Ishikawa (cell line): Measurements from ENCODE around the gene DHX35.

ENCODE experiments used
- CEBPB ChIP-seq: IDR thresholded peaks from 2 replicates; pipeline ENCODE4 v1.6.1; 2012
- CREB1 ChIP-seq: IDR thresholded peaks from 2 replicates; pipeline ENCODE4 v1.6.1; 2012; ENCODE audit warnings: low read depth
- EGR1 ChIP-seq: IDR thresholded peaks from 2 replicates; pipeline ENCODE4 v1.6.1; 2012
- EP300 ChIP-seq: IDR thresholded peaks from 2 replicates; pipeline ENCODE4 v1.6.1; 2012; ENCODE audit warnings: borderline replicate concordance
- FOXM1 ChIP-seq: IDR thresholded peaks from 2 replicates; pipeline ENCODE4 v1.6.1; 2012; ENCODE audit warnings: low read depth, borderline replicate concordance
- NFIC ChIP-seq: IDR thresholded peaks from 2 replicates; pipeline ENCODE4 v1.6.1; 2012
- RAD21 ChIP-seq: IDR thresholded peaks from 2 replicates; pipeline ENCODE4 v1.6.1; 2012; ENCODE audit warnings: low read depth
- TAF1 ChIP-seq: IDR thresholded peaks from 2 replicates; pipeline ENCODE4 v1.6.1; 2012; ENCODE audit warnings: low read depth, mild to moderate bottlenecking
- TCF12 ChIP-seq: IDR thresholded peaks from 2 replicates; pipeline ENCODE4 v1.6.1; 2012; ENCODE audit warnings: low read depth
- TEAD4 ChIP-seq: IDR thresholded peaks from 2 replicates; pipeline ENCODE4 v1.6.1; 2012
- YY1 ChIP-seq: IDR thresholded peaks from 2 replicates; pipeline ENCODE4 v1.6.1; 2012; ENCODE audit warnings: low read depth
- ZBTB7A ChIP-seq: IDR thresholded peaks from 2 replicates; pipeline ENCODE4 v1.6.1; 2012; ENCODE audit warnings: low read depth
- TF ChIP-seq, protein P1 (sequence below): IDR thresholded peaks from 2 replicates; pipeline ENCODE4 v1.6.1; 2012
- TF ChIP-seq, protein P2 (sequence below): IDR thresholded peaks from 2 replicates; pipeline ENCODE4 v1.6.1; 2012; ENCODE audit warnings: low read depth, mild to moderate bottlenecking
- TF ChIP-seq, protein P3 (sequence below): IDR thresholded peaks from 2 replicates; pipeline ENCODE4 v1.6.1; 2012

The DHX35 gene

DNA sequence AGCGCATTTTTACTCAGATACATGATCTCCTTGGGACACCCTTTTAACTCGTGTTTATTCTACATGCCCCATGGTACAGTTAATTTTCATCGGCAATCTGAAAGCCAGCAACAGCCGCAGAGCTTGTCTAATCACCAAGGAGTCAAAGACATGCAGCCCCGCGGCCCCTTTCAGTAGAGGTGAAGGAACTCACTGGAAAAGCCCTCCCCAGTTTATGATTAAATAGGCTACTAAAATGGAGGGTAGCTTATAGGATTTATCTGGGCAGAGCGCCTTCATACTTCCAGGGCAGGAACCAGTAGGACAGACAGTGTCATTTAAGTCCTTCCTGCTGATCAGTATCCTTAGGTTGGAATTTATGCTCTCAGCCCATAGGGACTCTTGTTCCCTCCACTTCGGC, 83.5 kb downstream of the DHX35 start:
- TF ChIP-seq CREB1 (no peak), YY1 (no peak), ZBTB7A (no peak), FOXM1 (no peak), TAF1 (no peak), NFIC (no peak)
- TF ChIP-seq, protein P1, sequence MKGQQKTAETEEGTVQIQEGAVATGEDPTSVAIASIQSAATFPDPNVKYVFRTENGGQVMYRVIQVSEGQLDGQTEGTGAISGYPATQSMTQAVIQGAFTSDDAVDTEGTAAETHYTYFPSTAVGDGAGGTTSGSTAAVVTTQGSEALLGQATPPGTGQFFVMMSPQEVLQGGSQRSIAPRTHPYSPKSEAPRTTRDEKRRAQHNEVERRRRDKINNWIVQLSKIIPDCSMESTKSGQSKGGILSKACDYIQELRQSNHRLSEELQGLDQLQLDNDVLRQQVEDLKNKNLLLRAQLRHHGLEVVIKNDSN: no peak
- TF ChIP-seq, protein P2, sequence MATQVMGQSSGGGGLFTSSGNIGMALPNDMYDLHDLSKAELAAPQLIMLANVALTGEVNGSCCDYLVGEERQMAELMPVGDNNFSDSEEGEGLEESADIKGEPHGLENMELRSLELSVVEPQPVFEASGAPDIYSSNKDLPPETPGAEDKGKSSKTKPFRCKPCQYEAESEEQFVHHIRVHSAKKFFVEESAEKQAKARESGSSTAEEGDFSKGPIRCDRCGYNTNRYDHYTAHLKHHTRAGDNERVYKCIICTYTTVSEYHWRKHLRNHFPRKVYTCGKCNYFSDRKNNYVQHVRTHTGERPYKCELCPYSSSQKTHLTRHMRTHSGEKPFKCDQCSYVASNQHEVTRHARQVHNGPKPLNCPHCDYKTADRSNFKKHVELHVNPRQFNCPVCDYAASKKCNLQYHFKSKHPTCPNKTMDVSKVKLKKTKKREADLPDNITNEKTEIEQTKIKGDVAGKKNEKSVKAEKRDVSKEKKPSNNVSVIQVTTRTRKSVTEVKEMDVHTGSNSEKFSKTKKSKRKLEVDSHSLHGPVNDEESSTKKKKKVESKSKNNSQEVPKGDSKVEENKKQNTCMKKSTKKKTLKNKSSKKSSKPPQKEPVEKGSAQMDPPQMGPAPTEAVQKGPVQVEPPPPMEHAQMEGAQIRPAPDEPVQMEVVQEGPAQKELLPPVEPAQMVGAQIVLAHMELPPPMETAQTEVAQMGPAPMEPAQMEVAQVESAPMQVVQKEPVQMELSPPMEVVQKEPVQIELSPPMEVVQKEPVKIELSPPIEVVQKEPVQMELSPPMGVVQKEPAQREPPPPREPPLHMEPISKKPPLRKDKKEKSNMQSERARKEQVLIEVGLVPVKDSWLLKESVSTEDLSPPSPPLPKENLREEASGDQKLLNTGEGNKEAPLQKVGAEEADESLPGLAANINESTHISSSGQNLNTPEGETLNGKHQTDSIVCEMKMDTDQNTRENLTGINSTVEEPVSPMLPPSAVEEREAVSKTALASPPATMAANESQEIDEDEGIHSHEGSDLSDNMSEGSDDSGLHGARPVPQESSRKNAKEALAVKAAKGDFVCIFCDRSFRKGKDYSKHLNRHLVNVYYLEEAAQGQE: no peak
- TF ChIP-seq, protein P3, sequence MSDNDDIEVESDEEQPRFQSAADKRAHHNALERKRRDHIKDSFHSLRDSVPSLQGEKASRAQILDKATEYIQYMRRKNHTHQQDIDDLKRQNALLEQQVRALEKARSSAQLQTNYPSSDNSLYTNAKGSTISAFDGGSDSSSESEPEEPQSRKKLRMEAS: no peak

DNA sequence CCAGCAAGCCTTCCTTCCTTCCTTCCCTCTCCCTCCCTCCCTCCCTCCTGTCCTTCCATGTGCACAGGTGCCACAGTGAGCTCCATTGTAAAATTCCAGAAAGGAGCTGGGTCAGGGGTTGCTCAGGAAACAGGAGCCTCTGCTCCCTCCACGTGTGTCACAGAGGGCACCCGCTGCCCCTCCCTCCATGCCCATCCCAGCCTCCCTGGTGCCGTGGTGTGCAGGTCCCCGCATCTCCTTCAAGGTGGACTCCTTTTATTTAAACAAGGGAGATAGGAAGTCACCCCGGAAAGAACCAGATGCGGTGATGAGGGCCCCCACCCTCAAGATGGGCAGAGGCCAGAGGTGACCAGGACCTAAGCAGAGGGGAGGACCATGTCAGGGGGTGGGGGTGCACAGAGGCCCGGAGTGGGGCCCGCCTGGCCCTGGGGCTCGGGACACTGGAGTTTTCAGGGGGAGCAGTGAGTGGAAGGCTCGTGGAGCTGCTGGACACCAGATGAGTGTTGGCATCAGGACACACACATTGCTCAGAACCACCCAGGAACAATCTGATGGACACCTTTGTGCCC, 85.4 kb downstream of the DHX35 start:
- TF ChIP-seq YY1: no peak
- TF ChIP-seq EGR1: no peak
- no peak for TF ChIP-seq CREB1
- TF ChIP-seq CEBPB: no peak
- no peak for TF ChIP-seq NFIC
- TF ChIP-seq, protein P2: no peak
- TF ChIP-seq RAD21: no peak
- no peak for TF ChIP-seq FOXM1
- TF ChIP-seq, protein P3: no peak
- no peak for TF ChIP-seq EP300
- TF ChIP-seq TCF12: no peak
- TF ChIP-seq TEAD4: no peak

GRCh38 chr20:39048000-39048696, 86.0 kb downstream of the DHX35 start:
- peak; percentile 82 for TF ChIP-seq RAD21
- TF ChIP-seq, protein P2: no peak

- TF ChIP-seq CEBPB (no peak), TCF12 (no peak), TEAD4 (no peak), EP300 (no peak)
Observed at GRCh38 chr20:39049148-39049547, 87.0 kb downstream of the DHX35 start.

DNA sequence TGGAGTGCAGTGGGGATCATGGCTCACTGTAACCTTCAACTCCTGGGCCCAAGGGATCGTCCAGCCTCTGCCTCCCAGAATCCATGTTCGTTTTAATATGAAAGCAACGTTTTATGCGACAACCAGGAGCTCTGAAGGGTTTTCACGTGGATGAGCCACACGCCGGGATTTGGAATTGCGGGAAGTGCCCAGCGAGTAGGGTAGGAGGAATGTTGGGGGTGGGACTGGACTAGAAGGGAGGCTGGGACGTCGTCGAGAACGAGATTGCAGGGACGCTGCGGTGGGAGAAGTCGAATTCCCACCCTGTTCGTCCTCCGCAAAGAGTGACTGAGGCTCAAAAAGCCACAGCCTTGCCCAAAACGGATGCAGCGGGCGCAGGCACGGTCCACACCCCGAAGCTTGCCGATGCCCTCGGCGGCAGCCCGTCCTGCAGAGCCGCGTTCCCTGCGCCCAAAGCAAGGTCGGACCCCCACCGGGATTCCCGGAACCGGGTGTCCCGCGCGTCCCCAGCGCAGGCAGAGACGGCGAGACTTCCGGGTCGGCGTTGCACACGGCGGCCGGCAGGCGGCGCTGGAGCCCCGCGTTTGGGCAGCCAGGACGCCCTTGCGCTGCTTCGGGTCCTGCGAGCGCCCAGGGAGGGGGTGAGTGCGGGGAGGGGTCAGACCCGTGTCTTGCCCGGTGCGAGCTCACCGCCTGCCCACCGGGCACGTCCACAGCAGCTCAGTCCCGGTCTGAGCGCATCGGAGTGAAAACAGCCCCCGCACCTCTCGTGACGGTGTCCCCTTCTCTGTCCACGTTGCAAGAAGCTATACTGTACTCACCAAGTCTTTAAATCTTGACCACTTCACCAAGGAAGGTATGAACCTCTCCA, 87.8 kb downstream of the DHX35 start:
- TF ChIP-seq TEAD4 (no peak), RAD21 (peak; percentile 87), TCF12 (no peak), TAF1 (peak; percentile 57; the same call in 1 of the 2 replicates), EGR1 (no peak), NFIC (no peak), ZBTB7A (no peak; the same call in 1 of the 2 replicates), CREB1 (no peak), EP300 (no peak), YY1 (no peak; the same call in 1 of the 2 replicates), CEBPB (no peak), FOXM1 (no peak)
- TF ChIP-seq, protein P3: peak; percentile 74
- TF ChIP-seq, protein P2: no peak
- TF ChIP-seq, protein P1: no peak
